Measurements from ENCODE around the gene CERT1. TPM values are rescaled to one million over a fixed set of nuclear protein-coding genes. Genes with fewer than 3 reads are reported as not detected.

CERT1 gene
- total RNA-seq, 4 donors from 2014 or later: 28.5 to 45.3 (median 35.8) TPM

GRCh38 chr5:75468593-75468992, 42.8 kb downstream of the CERT1 start:
- Histone ChIP-seq H3K9me3 (peaks cover 0 to 32% (median 18%) of the 10 kb centered on the region in 4 donors), H3K4me3 (no peak overlapping the region), H3K27me3 (no peaks in the 10 kb centered on the region), H3K27ac (replicated peaks in 1 of 4) (no peak overlapping the region), H3K36me3 (no peaks in the 10 kb centered on the region), H3K4me1 (peaks cover 10 to 17% (median 16%) of the 10 kb centered on the region in 4 donors)
- DNase-seq (ENCODE audit: extremely low spot score): no peak
- intact Hi-C loops (cut with DNase I): no loop called here
- TF ChIP-seq POLR2A (IDR thresholded peaks at IDR 0.05; ENCODE audit: low read depth) (no peak), EP300 (IDR thresholded peaks at IDR 0.05) (no peak), CTCF (IDR thresholded peaks at IDR 0.05) (no peak), POLR2AphosphoS5 (IDR thresholded peaks at IDR 0.05) (no peak)
- 100% methylated on average over 2 of the region's 2 CpGs for WGBS

- Histone ChIP-seq H3K27me3 (no peaks in the 10 kb centered on the region), H3K27ac (replicated peaks in 1 of 4) (no peak overlapping the region), H3K4me1 (peaks cover 10 to 19% (median 16%) of the 10 kb centered on the region in 4 donors), H3K36me3 (no peaks in the 10 kb centered on the region), H3K9me3 (peaks cover 0 to 32% (median 18%) of the 10 kb centered on the region in 4 donors), H3K4me3 (no peak overlapping the region)
- intact Hi-C loops (cut with DNase I): no loop called here
- 90% methylated on average over 6 of the region's 6 CpGs for WGBS
- DNase-seq (ENCODE audit: extremely low spot score): no peak
- TF ChIP-seq EP300 (IDR thresholded peaks at IDR 0.05): no peak
- TF ChIP-seq CTCF (IDR thresholded peaks at IDR 0.05): no peak
- no peak for TF ChIP-seq POLR2A (IDR thresholded peaks at IDR 0.05; ENCODE audit: low read depth)
- TF ChIP-seq POLR2AphosphoS5 (IDR thresholded peaks at IDR 0.05): no peak
Observed at GRCh38 chr5:75466006-75466716, 45.3 kb downstream of the CERT1 start.

- WGBS: 92% methylated on average over 1 of the region's 1 CpG
- peaks cover 0 to 26% (median 15%) of the 10 kb centered on the region in 4 donors for H3K9me3 ChIP-seq
- no peaks in the 10 kb centered on the region for H3K27me3 ChIP-seq
- no peak overlapping the region for H3K4me3 ChIP-seq
- TF ChIP-seq CTCF (IDR thresholded peaks at IDR 0.05): no peak
- TF ChIP-seq POLR2A (IDR thresholded peaks at IDR 0.05; ENCODE audit: low read depth): no peak
- TF ChIP-seq POLR2AphosphoS5 (IDR thresholded peaks at IDR 0.05): no peak
- no peak for TF ChIP-seq EP300 (IDR thresholded peaks at IDR 0.05)
- peaks cover 12 to 21% (median 18%) of the 10 kb centered on the region in 4 donors for H3K4me1 ChIP-seq
- intact Hi-C loops (cut with DNase I): no loop called here
- DNase-seq (ENCODE audit: extremely low spot score): no peak
- no peaks in the 10 kb centered on the region for H3K36me3 ChIP-seq
- H3K27ac ChIP-seq (replicated peaks in 1 of 4): no peak overlapping the region
Observed at GRCh38 chr5:75465480-75465879, 45.9 kb downstream of the CERT1 start.

- Histone ChIP-seq H3K9me3 (peaks cover 0 to 9% (median 7%) of the 10 kb centered on the region in 4 donors), H3K36me3 (no peaks in the 10 kb centered on the region), H3K27me3 (no peaks in the 10 kb centered on the region), H3K4me1 (peaks cover 15 to 24% (median 18%) of the 10 kb centered on the region in 4 donors), H3K27ac (replicated peaks in 1 of 4) (no peak overlapping the region), H3K4me3 (no peak overlapping the region)
- TF ChIP-seq CTCF (IDR thresholded peaks at IDR 0.05): no peak
- no peak for TF ChIP-seq POLR2A (IDR thresholded peaks at IDR 0.05; ENCODE audit: low read depth)
- no peak for TF ChIP-seq POLR2AphosphoS5 (IDR thresholded peaks at IDR 0.05)
- TF ChIP-seq EP300 (IDR thresholded peaks at IDR 0.05): no peak
- intact Hi-C loops (cut with DNase I): no loop called here
- 92% methylated on average over 2 of the region's 2 CpGs for WGBS
- DNase-seq (ENCODE audit: extremely low spot score): no peak
Observed at GRCh38 chr5:75463726-75464125, 47.7 kb downstream of the CERT1 start.

Data from esophagus muscularis mucosa (tissue), 4 donors.